Ovary (tissue), 3 donors: ENCODE results near the gene DDN.

ENCODE experiments used
- CTCF ChIP-seq, 3 donors: fragments of 450-650 bp in 2 of 3; fragments of 200-600 bp in 1 of 3; IDR thresholded peaks; one replicate each; pipeline versions ENCODE4 v1.5.1 to v1.8.0; 2016 to 2022; ENCODE audit warnings: antibody characterized with exemption in 3 of 3, mild to moderate bottlenecking in 1 of 3
- EP300 ChIP-seq: sonication (generic); formaldehyde crosslinking; IDR thresholded peaks from one replicate; pipeline ENCODE4 v1.6.1; 2017; ENCODE audit warnings: antibody characterized with exemption
- POLR2A ChIP-seq: fragments of 450-650 bp; IDR thresholded peaks from one replicate; pipeline ENCODE4 v1.6.1; 2017; ENCODE audit warnings: antibody characterized with exemption, mild to moderate bottlenecking, moderate library complexity
- donor health status: DM: no; HTN: no; CAD: no.

- TF ChIP-seq CTCF (IDR thresholded peaks at IDR 0.05): no peak
- TF ChIP-seq POLR2A: no peak
- TF ChIP-seq EP300: no peak
Measured at GRCh38 chr12:48997719-48998496, 1.3 kb downstream of the DDN start.
